ENCODE results near the gene TDRD10. TPM values are rescaled to one million over a fixed set of nuclear protein-coding genes. Genes with fewer than 3 reads are reported as not detected.

Gene TDRD10
- total and polyA plus RNA-seq, 2 experiments from 2014 or later, result 0.29 TPM; not detected in 1

- TF ChIP-seq ZNF462 (CRISPR knock-in tag; IDR thresholded peaks at IDR 0.05) (no peak), ETS1 (IDR thresholded peaks at IDR 0.05) (no peak), JUNB (IDR thresholded peaks at IDR 0.05; ENCODE audit: unreplicated experiment) (no peak), ZNF114 (CRISPR knock-in tag; IDR thresholded peaks at IDR 0.05) (no peak), EZH2 (IDR thresholded peaks at IDR 0.05; ENCODE audit: low read depth, unreplicated experiment) (no peak), ZNF331 (CRISPR knock-in tag; IDR thresholded peaks at IDR 0.05; ENCODE audit: low read depth) (no peak), EZH2phosphoT487 (IDR thresholded peaks at IDR 0.05; ENCODE audit: unreplicated experiment) (no peak), REST (IDR thresholded peaks at IDR 0.05; ENCODE audit: unreplicated experiment) (no peak)
- TF ChIP-seq, protein P1, sequence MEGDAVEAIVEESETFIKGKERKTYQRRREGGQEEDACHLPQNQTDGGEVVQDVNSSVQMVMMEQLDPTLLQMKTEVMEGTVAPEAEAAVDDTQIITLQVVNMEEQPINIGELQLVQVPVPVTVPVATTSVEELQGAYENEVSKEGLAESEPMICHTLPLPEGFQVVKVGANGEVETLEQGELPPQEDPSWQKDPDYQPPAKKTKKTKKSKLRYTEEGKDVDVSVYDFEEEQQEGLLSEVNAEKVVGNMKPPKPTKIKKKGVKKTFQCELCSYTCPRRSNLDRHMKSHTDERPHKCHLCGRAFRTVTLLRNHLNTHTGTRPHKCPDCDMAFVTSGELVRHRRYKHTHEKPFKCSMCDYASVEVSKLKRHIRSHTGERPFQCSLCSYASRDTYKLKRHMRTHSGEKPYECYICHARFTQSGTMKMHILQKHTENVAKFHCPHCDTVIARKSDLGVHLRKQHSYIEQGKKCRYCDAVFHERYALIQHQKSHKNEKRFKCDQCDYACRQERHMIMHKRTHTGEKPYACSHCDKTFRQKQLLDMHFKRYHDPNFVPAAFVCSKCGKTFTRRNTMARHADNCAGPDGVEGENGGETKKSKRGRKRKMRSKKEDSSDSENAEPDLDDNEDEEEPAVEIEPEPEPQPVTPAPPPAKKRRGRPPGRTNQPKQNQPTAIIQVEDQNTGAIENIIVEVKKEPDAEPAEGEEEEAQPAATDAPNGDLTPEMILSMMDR (conservative IDR thresholded peaks at IDR 0.05; ENCODE audit: low read depth in 2 of 2), result no peak
These were observed 54.4 kb downstream of the TDRD10 start (continued) for GRCh38 chr1:154556422-154556821.

All from GM23338 (cell line).